Measurements from ENCODE around the gene FHOD3.

DNA sequence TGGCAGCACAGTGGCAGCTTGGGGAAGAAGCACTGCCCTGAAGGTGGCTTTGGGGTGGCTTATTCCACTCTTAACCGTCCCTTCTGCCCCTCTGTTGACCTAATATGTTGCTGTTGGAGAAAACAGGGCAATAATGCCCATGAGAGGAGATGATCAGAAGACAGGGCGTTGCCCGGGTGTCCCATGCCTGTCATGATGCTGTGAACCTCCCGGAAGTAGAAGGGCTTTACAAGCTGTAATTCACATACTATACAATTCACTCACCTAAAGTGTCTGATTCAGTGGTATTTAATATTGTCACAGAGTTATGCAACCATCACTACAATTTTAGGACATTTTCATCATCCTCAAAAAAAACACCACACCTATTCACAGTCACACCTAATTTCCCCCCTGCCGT is 112.3 kb downstream of the FHOD3 start:
- TF ChIP-seq, protein P1, sequence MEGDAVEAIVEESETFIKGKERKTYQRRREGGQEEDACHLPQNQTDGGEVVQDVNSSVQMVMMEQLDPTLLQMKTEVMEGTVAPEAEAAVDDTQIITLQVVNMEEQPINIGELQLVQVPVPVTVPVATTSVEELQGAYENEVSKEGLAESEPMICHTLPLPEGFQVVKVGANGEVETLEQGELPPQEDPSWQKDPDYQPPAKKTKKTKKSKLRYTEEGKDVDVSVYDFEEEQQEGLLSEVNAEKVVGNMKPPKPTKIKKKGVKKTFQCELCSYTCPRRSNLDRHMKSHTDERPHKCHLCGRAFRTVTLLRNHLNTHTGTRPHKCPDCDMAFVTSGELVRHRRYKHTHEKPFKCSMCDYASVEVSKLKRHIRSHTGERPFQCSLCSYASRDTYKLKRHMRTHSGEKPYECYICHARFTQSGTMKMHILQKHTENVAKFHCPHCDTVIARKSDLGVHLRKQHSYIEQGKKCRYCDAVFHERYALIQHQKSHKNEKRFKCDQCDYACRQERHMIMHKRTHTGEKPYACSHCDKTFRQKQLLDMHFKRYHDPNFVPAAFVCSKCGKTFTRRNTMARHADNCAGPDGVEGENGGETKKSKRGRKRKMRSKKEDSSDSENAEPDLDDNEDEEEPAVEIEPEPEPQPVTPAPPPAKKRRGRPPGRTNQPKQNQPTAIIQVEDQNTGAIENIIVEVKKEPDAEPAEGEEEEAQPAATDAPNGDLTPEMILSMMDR (conservative IDR thresholded peaks at IDR 0.05; ENCODE audit: low read depth, low read length) = no peak
- TF ChIP-seq MXI1 (IDR thresholded peaks at IDR 0.05; ENCODE audit: borderline replicate concordance, low read depth, low read length) = no peak

All from IMR-90 (cell line).